GM11168 (cell line): ENCODE measurements around the gene MVK.

Experiments used
- in situ Hi-C: fragments of 300-500 bp; cut with MboI; formaldehyde crosslinking; loops from one replicate; pipeline ENCODE4 v1.12.0; 2022; ENCODE audit warnings: low sequenced_read_pairs; ENCODE audit not compliant: unreplicated experiment

The MVK gene

GRCh38 chr12:109573029-109573913 is at the start of gene MVK, which contains the start of gene MMAB:
Gene MVK (plus strand): TSS chr12:109573794. CDS start chr12:109574823, 1,029 bp downstream.
Gene MMAB (minus strand): TSS chr12:109573504. CDS start chr12:109573480, 24 bp downstream.
- in situ Hi-C loops: no loop called here

- in situ Hi-C loops: no loop called here
Measured at GRCh38 chr12:109524466-109525278, 48.9 kb upstream of the MVK start.

- in situ Hi-C loops: no loop called here
Measured at GRCh38 chr12:109525279-109525585, 48.4 kb upstream of the MVK start.

- in situ Hi-C loops: no loop called here
Measured at GRCh38 chr12:109527489-109528123, 46.0 kb upstream of the MVK start.

- in situ Hi-C loops: no loop called here
Measured at GRCh38 chr12:109529691-109530640, 43.6 kb upstream of the MVK start.

- in situ Hi-C loops: no loop called here
Measured at GRCh38 chr12:109531411-109531810, 42.2 kb upstream of the MVK start.

- in situ Hi-C loops: no loop called here
Measured at GRCh38 chr12:109532721-109533486, 40.7 kb upstream of the MVK start.

- in situ Hi-C loops: no loop called here
Measured at GRCh38 chr12:109533487-109533740, 40.2 kb upstream of the MVK start.

GRCh38 chr12:109534456-109534855 is 39.1 kb upstream of the MVK start:
- in situ Hi-C loops: no loop called here

- in situ Hi-C loops: no loop called here
Measured at GRCh38 chr12:109535231-109535862, 38.2 kb upstream of the MVK start.

GRCh38 chr12:109535863-109536250 is 37.7 kb upstream of the MVK start:
- in situ Hi-C loops: no loop called here

- in situ Hi-C loops: no loop called here
Measured at GRCh38 chr12:109537136-109537535, 36.5 kb upstream of the MVK start.

GRCh38 chr12:109538191-109538863 is 35.3 kb upstream of the MVK start:
- in situ Hi-C loops: no loop called here

- in situ Hi-C loops: no loop called here
Measured at GRCh38 chr12:109539508-109539907, 34.1 kb upstream of the MVK start.

GRCh38 chr12:109540526-109541412 is 32.8 kb upstream of the MVK start:
- in situ Hi-C loops: no loop called here

GRCh38 chr12:109541413-109541726 is 32.2 kb upstream of the MVK start:
- in situ Hi-C loops: no loop called here

GRCh38 chr12:109542014-109542413 is 31.6 kb upstream of the MVK start:
- in situ Hi-C loops: no loop called here

GRCh38 chr12:109542876-109543275 is 30.7 kb upstream of the MVK start:
- in situ Hi-C loops: no loop called here
